Ishikawa (cell line): ENCODE data around the gene KIF17.

Experiments used
- CEBPB ChIP-seq: IDR thresholded peaks from 2 replicates; pipeline ENCODE4 v1.6.1; 2012
- CREB1 ChIP-seq: IDR thresholded peaks from 2 replicates; pipeline ENCODE4 v1.6.1; 2012; ENCODE audit warnings: low read depth
- EGR1 ChIP-seq: IDR thresholded peaks from 2 replicates; pipeline ENCODE4 v1.6.1; 2012
- EP300 ChIP-seq: IDR thresholded peaks from 2 replicates; pipeline ENCODE4 v1.6.1; 2012; ENCODE audit warnings: borderline replicate concordance
- FOXM1 ChIP-seq: IDR thresholded peaks from 2 replicates; pipeline ENCODE4 v1.6.1; 2012; ENCODE audit warnings: low read depth, borderline replicate concordance
- MAX ChIP-seq: IDR thresholded peaks from 2 replicates; pipeline ENCODE4 v1.6.1; 2012
- NFIC ChIP-seq: IDR thresholded peaks from 2 replicates; pipeline ENCODE4 v1.6.1; 2012
- RAD21 ChIP-seq: IDR thresholded peaks from 2 replicates; pipeline ENCODE4 v1.6.1; 2012; ENCODE audit warnings: low read depth
- TAF1 ChIP-seq: IDR thresholded peaks from 2 replicates; pipeline ENCODE4 v1.6.1; 2012; ENCODE audit warnings: low read depth, mild to moderate bottlenecking
- TCF12 ChIP-seq: IDR thresholded peaks from 2 replicates; pipeline ENCODE4 v1.6.1; 2012; ENCODE audit warnings: low read depth
- TEAD4 ChIP-seq: IDR thresholded peaks from 2 replicates; pipeline ENCODE4 v1.6.1; 2012
- USF1 ChIP-seq: IDR thresholded peaks from 2 replicates; pipeline ENCODE4 v1.6.1; 2012
- YY1 ChIP-seq: IDR thresholded peaks from 2 replicates; pipeline ENCODE4 v1.6.1; 2012; ENCODE audit warnings: low read depth
- ZBTB7A ChIP-seq: IDR thresholded peaks from 2 replicates; pipeline ENCODE4 v1.6.1; 2012; ENCODE audit warnings: low read depth
- TF ChIP-seq, protein P1 (sequence below): IDR thresholded peaks from 2 replicates; pipeline ENCODE4 v1.6.1; 2012; ENCODE audit warnings: low read depth, mild to moderate bottlenecking

The KIF17 gene

GRCh38 chr1:20658166-20658915 lies 59.5 kb downstream of the KIF17 start:
- TF ChIP-seq YY1 (no peak), EP300 (no peak), MAX (no peak)

- no peak for TF ChIP-seq CEBPB
- no peak for TF ChIP-seq ZBTB7A
- TF ChIP-seq, protein P1, sequence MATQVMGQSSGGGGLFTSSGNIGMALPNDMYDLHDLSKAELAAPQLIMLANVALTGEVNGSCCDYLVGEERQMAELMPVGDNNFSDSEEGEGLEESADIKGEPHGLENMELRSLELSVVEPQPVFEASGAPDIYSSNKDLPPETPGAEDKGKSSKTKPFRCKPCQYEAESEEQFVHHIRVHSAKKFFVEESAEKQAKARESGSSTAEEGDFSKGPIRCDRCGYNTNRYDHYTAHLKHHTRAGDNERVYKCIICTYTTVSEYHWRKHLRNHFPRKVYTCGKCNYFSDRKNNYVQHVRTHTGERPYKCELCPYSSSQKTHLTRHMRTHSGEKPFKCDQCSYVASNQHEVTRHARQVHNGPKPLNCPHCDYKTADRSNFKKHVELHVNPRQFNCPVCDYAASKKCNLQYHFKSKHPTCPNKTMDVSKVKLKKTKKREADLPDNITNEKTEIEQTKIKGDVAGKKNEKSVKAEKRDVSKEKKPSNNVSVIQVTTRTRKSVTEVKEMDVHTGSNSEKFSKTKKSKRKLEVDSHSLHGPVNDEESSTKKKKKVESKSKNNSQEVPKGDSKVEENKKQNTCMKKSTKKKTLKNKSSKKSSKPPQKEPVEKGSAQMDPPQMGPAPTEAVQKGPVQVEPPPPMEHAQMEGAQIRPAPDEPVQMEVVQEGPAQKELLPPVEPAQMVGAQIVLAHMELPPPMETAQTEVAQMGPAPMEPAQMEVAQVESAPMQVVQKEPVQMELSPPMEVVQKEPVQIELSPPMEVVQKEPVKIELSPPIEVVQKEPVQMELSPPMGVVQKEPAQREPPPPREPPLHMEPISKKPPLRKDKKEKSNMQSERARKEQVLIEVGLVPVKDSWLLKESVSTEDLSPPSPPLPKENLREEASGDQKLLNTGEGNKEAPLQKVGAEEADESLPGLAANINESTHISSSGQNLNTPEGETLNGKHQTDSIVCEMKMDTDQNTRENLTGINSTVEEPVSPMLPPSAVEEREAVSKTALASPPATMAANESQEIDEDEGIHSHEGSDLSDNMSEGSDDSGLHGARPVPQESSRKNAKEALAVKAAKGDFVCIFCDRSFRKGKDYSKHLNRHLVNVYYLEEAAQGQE = no peak
- TF ChIP-seq TCF12 = no peak
Measured at GRCh38 chr1:20657024-20657423, 60.8 kb downstream of the KIF17 start.

- TF ChIP-seq TAF1 (no peak), RAD21 (no peak), TEAD4 (no peak), ZBTB7A (no peak), YY1 (no peak), EP300 (no peak), CEBPB (no peak), NFIC (no peak), MAX (no peak), TCF12 (no peak), USF1 (no peak), FOXM1 (no peak)
- TF ChIP-seq, protein P1 = no peak
Measured at GRCh38 chr1:20654104-20654690, 63.6 kb downstream of the KIF17 start.

DNA sequence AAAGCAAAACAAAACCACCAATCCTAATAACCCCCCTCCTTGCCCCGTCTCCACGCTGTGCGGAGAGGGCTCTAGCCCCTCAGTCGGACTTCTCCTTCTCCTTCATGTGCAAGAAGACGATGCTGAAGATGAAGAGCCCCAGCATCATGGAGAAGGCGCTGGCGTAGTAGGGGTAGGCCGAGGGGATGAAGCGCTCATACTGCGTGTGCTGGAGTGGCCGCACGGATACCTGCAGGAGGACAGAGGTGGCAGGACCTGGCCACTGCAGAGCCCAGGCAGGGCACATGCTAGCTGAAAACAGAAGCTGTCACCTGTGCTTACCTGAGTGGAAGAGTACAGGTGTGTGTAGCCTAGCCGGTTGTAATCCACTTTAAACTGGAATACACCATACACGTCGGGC lies 65.5 kb downstream of the KIF17 start:
- no peak for TF ChIP-seq EP300
- TF ChIP-seq CREB1 = no peak
- TF ChIP-seq RAD21 = no peak

- TF ChIP-seq, protein P1 = no peak
- TF ChIP-seq FOXM1 (no peak), RAD21 (no peak), TEAD4 (no peak), TAF1 (no peak), EGR1 (no peak), YY1 (no peak), USF1 (no peak), TCF12 (no peak), EP300 (no peak), MAX (no peak)
Measured at GRCh38 chr1:20648946-20649345, 68.9 kb downstream of the KIF17 start.
